Panc1 (cell line): ENCODE measurements around the gene B3GNT3. TPM values are rescaled to one million over a fixed set of nuclear protein-coding genes. Genes with fewer than 3 reads are reported as not detected.

Experiments used
- ATAC-seq: fragments of 200-7000 bp; cut with Tn5 transposase; 2 replicates; pipeline ENCODE4 v1.9.1; 2020; ENCODE audit warnings: mild to moderate bottlenecking, moderate library complexity
- BruUV-seq: library from RNA; stranded (reverse); fragments of 400-500 nt; replicated peaks from 2 replicates; lab custom pipeline; 2021; lab: Mats Ljungman, UMichigan
- CTCF ChIA-PET: fragments of 300-600 bp; sonication (Branson Sonifier 250); formaldehyde crosslinking; loops from one replicate; lab custom pipeline; 2022; ENCODE audit warnings: antibody characterized with exemption; lab: Charles Lee
- POLR2A ChIA-PET: fragments of 300-600 bp; sonication (Branson Sonifier 250); formaldehyde crosslinking; loops from one replicate; lab custom pipeline; 2022; ENCODE audit warnings: antibody characterized with exemption; lab: Charles Lee
- DNase-seq: peaks from one replicate; pipeline ENCODE4 v3.0.0-alpha.2; 2010; ENCODE audit warnings: low read depth, low spot score
- H3K27ac ChIP-seq: 2 replicates; pipeline ENCODE4 v1.5.1; 2011; ENCODE audit warnings: mild to moderate bottlenecking, low read length, inconsistent platforms
- H3K27me3 ChIP-seq: fragments of 200-500 bp; sonication (Bioruptor generic); 2 replicates; pipeline ENCODE4 v1.6.0; 2014; ENCODE audit warnings: low read length, inconsistent platforms; ENCODE audit not compliant: control insufficient read depth, insufficient read depth
- H3K36me3 ChIP-seq: fragments of 200-500 bp; sonication (Bioruptor generic); 2 replicates; pipeline ENCODE4 v1.5.1; 2014; ENCODE audit warnings: inconsistent platforms, mild to moderate bottlenecking, low read length, moderate library complexity; ENCODE audit not compliant: control insufficient read depth, insufficient read depth
- H3K4me1 ChIP-seq: 2 replicates; pipeline ENCODE4 v1.5.1; 2011; ENCODE audit warnings: inconsistent platforms, mild to moderate bottlenecking, low read length, moderate library complexity; ENCODE audit not compliant: control insufficient read depth, insufficient read depth
- H3K4me3 ChIP-seq, 2 experiments: 2 replicates each; pipeline ENCODE4 v1.5.1; 2011 to 2012; ENCODE audit warnings: low read depth in 2 of 2, low read length in 2 of 2, mild to moderate bottlenecking in 2 of 2, inconsistent platforms in 1 of 2, moderate library complexity in 1 of 2
- H3K9me3 ChIP-seq: fragments of 200-500 bp; sonication (Bioruptor generic); 2 replicates; pipeline ENCODE4 v1.5.1; 2014; ENCODE audit warnings: low read depth, mild to moderate bottlenecking, inconsistent platforms, low read length, moderate library complexity; ENCODE audit not compliant: control insufficient read depth, insufficient read depth
- POLR2AphosphoS5 ChIP-seq: IDR thresholded peaks from 2 replicates; pipeline ENCODE4 v1.6.1; 2012; ENCODE audit warnings: mild to moderate bottlenecking, low read depth, low read length, moderate library complexity
- SIN3A ChIP-seq: IDR thresholded peaks from 2 replicates; pipeline ENCODE4 v1.6.1; 2012; ENCODE audit warnings: low read depth, mild to moderate bottlenecking, low read length, moderate library complexity, borderline replicate concordance; ENCODE audit not compliant: insufficient read depth
- TCF7L2 ChIP-seq: IDR thresholded peaks from 2 replicates; pipeline ENCODE4 v1.6.1; 2011; ENCODE audit warnings: mild to moderate bottlenecking, low read depth, low read length, inconsistent platforms
- in situ Hi-C: cut with HindIII; loops from 2 replicates; pipeline ENCODE4 v1.10.0; 2016; ENCODE audit warnings: low sequenced_read_pairs, low pct_unique_long_range_greater_than_20kb
- intact Hi-C: fragments of 100-400 bp; cut with micrococcal nuclease; formaldehyde crosslinking; loops from one replicate; pipeline ENCODE4 v1.10.0; 2022; ENCODE audit not compliant: unreplicated experiment
- total RNA-seq: library from RNA; stranded (reverse); gene quantifications from one replicate; pipeline ENCODE4 v1.2.1, GENCODE V29; 2021; ENCODE audit not compliant: unreplicated experiment
- TF ChIP-seq, protein P1 (sequence below), 2 experiments: IDR thresholded peaks; 2 replicates each; pipeline ENCODE4 v1.6.1; 2011 to 2012; ENCODE audit warnings: low read depth in 2 of 2, control low read depth in 1 of 2, low read length in 1 of 2, mild to moderate bottlenecking in 1 of 2, moderate library complexity in 1 of 2; ENCODE audit not compliant: insufficient read depth in 1 of 2
- TF ChIP-seq, protein P2 (sequence below): fragments of 450-650 bp; IDR thresholded peaks from 2 replicates; pipeline ENCODE4 v1.5.1; 2017; ENCODE audit warnings: mild to moderate bottlenecking

B3GNT3 gene
- total RNA-seq, 1 experiment from 2014 or later = 0.67 TPM

- no TSS peak for BruUV-seq
- H3K27ac ChIP-seq = no peak overlapping the region
- DNase-seq (no peak), ATAC-seq (no peak)
- intact Hi-C loops = no loop called here
- H3K36me3 ChIP-seq = no peaks in the 10 kb centered on the region
- no peaks in the 10 kb centered on the region for H3K27me3 ChIP-seq
- TF ChIP-seq, protein P1, sequence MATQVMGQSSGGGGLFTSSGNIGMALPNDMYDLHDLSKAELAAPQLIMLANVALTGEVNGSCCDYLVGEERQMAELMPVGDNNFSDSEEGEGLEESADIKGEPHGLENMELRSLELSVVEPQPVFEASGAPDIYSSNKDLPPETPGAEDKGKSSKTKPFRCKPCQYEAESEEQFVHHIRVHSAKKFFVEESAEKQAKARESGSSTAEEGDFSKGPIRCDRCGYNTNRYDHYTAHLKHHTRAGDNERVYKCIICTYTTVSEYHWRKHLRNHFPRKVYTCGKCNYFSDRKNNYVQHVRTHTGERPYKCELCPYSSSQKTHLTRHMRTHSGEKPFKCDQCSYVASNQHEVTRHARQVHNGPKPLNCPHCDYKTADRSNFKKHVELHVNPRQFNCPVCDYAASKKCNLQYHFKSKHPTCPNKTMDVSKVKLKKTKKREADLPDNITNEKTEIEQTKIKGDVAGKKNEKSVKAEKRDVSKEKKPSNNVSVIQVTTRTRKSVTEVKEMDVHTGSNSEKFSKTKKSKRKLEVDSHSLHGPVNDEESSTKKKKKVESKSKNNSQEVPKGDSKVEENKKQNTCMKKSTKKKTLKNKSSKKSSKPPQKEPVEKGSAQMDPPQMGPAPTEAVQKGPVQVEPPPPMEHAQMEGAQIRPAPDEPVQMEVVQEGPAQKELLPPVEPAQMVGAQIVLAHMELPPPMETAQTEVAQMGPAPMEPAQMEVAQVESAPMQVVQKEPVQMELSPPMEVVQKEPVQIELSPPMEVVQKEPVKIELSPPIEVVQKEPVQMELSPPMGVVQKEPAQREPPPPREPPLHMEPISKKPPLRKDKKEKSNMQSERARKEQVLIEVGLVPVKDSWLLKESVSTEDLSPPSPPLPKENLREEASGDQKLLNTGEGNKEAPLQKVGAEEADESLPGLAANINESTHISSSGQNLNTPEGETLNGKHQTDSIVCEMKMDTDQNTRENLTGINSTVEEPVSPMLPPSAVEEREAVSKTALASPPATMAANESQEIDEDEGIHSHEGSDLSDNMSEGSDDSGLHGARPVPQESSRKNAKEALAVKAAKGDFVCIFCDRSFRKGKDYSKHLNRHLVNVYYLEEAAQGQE (IDR thresholded peaks at IDR 0.05; ENCODE audit: insufficient read depth in 1 of 2, low read depth in 2 of 2, low read length in 1 of 2) = no peak
- TF ChIP-seq, protein P2, sequence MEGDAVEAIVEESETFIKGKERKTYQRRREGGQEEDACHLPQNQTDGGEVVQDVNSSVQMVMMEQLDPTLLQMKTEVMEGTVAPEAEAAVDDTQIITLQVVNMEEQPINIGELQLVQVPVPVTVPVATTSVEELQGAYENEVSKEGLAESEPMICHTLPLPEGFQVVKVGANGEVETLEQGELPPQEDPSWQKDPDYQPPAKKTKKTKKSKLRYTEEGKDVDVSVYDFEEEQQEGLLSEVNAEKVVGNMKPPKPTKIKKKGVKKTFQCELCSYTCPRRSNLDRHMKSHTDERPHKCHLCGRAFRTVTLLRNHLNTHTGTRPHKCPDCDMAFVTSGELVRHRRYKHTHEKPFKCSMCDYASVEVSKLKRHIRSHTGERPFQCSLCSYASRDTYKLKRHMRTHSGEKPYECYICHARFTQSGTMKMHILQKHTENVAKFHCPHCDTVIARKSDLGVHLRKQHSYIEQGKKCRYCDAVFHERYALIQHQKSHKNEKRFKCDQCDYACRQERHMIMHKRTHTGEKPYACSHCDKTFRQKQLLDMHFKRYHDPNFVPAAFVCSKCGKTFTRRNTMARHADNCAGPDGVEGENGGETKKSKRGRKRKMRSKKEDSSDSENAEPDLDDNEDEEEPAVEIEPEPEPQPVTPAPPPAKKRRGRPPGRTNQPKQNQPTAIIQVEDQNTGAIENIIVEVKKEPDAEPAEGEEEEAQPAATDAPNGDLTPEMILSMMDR = no peak
- TF ChIP-seq TCF7L2 (no peak), POLR2AphosphoS5 (no peak), SIN3A (no peak)
- in situ Hi-C loops = no loop called here
- ChIA-PET CTCF (no interaction called here), POLR2A (no interaction called here)
- H3K9me3 ChIP-seq = no peaks in the 10 kb centered on the region
- H3K4me1 ChIP-seq = no peaks in the 10 kb centered on the region
- no peak overlapping the region for H3K4me3 ChIP-seq
Measured at GRCh38 chr19:17748884-17749638, 45.9 kb upstream of the B3GNT3 start.

- Histone ChIP-seq H3K27ac (no peak overlapping the region), H3K27me3 (no peaks in the 10 kb centered on the region), H3K36me3 (no peaks in the 10 kb centered on the region), H3K4me3 (no peak overlapping the region), H3K9me3 (no peaks in the 10 kb centered on the region), H3K4me1 (no peaks in the 10 kb centered on the region)
- no TSS peak for BruUV-seq
- ATAC-seq (peak; percentile 3; the same call in 1 of the 2 replicates), DNase-seq (no peak)
- intact Hi-C loops = no loop called here
- no peak for TF ChIP-seq SIN3A
- no peak for TF ChIP-seq TCF7L2
- TF ChIP-seq, protein P2 = no peak
- TF ChIP-seq POLR2AphosphoS5 = no peak
- TF ChIP-seq, protein P1 (IDR thresholded peaks at IDR 0.05; ENCODE audit: insufficient read depth in 1 of 2, low read depth in 2 of 2, low read length in 1 of 2) = no peak
- POLR2A ChIA-PET = interaction anchor here (0.6 kb wide), 1 partner anchor 34 kb away, joined by 4 read pairs; no protein-coding TSS in a partner anchor
- CTCF ChIA-PET = no interaction called here
- in situ Hi-C loops = no loop called here
Measured at GRCh38 chr19:17749912-17750317, 45.0 kb upstream of the B3GNT3 start.
